HepG2 (cell line): ENCODE results near the gene LGR6.

Experiments used
- GABPA ChIP-seq, 2 experiments: IDR thresholded peaks; 2 replicates each; pipeline ENCODE4 v1.6.1; 2011 to 2016; ENCODE audit warnings: low read depth in 2 of 2, low read length in 1 of 2, missing biosample characterization in 1 of 2, missing genetic modification characterization in 1 of 2
- JUN ChIP-seq: sonication (generic); formaldehyde crosslinking; IDR thresholded peaks from 2 replicates; pipeline ENCODE4 v1.4.0; 2020; ENCODE audit warnings: mild to moderate bottlenecking, missing genetic modification reagents
- MAFG ChIP-seq: sonication (generic); formaldehyde crosslinking; IDR thresholded peaks from 2 replicates; pipeline ENCODE4 v1.5.1; 2020; ENCODE audit warnings: mild to moderate bottlenecking, missing genetic modification reagents
- NFE2L2 ChIP-seq: fragments of 150-350 bp; IDR thresholded peaks from 2 replicates; pipeline ENCODE4 v1.6.1; 2014; ENCODE audit warnings: low read length
- RELA ChIP-seq: sonication (generic); formaldehyde crosslinking; IDR thresholded peaks from 2 replicates; pipeline ENCODE4 v1.4.0; 2020; ENCODE audit warnings: missing genetic modification reagents
- SIX4 ChIP-seq: sonication (generic); formaldehyde crosslinking; IDR thresholded peaks from 2 replicates; pipeline ENCODE4 v1.4.0; 2020; ENCODE audit warnings: missing genetic modification reagents
- ZNF235 ChIP-seq: sonication (generic); formaldehyde crosslinking; IDR thresholded peaks from 2 replicates; pipeline ENCODE4 v1.8.1; 2023; ENCODE audit warnings: mild to moderate bottlenecking, missing genetic modification reagents, borderline replicate concordance
- ZNF274 ChIP-seq: sonication (generic); formaldehyde crosslinking; IDR thresholded peaks from 2 replicates; pipeline ENCODE4 v1.5.1; 2020; ENCODE audit warnings: mild to moderate bottlenecking, missing genetic modification reagents
- TF ChIP-seq, protein P1 (sequence below): sonication (generic); formaldehyde crosslinking; IDR thresholded peaks from 2 replicates; pipeline ENCODE4 v1.4.0; 2020; ENCODE audit warnings: missing genetic modification reagents, mild to moderate bottlenecking, borderline replicate concordance
- TF ChIP-seq, protein P2 (sequence below): sonication (generic); formaldehyde crosslinking; IDR thresholded peaks from 2 replicates; pipeline ENCODE4 v1.5.0; 2020; ENCODE audit warnings: mild to moderate bottlenecking, missing genetic modification reagents, moderate library complexity
- TF ChIP-seq, protein P3 (sequence below): IDR thresholded peaks from 2 replicates; pipeline ENCODE4 v1.6.1; 2012; ENCODE audit warnings: inconsistent platforms

DNA sequence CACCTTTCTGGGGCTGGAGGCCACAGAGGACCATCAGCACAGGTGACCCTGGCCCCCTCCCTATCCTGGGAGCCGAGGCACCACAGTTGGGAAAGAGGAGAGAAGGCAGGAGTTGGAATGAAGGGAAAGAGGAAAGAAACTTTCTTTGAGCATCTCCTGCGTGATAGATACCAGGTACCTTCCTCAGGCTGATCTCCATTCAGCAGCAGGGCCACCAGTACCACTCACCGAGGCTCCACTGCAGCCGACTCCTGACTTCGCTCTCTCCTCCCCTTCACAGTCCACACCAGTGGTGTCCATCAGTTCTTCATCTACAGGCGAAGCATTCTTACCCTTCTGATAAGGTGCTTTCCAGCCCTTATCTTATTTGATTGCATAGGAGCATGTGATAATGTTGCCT is 55.3 kb downstream of the LGR6 start:
- TF ChIP-seq, protein P1, sequence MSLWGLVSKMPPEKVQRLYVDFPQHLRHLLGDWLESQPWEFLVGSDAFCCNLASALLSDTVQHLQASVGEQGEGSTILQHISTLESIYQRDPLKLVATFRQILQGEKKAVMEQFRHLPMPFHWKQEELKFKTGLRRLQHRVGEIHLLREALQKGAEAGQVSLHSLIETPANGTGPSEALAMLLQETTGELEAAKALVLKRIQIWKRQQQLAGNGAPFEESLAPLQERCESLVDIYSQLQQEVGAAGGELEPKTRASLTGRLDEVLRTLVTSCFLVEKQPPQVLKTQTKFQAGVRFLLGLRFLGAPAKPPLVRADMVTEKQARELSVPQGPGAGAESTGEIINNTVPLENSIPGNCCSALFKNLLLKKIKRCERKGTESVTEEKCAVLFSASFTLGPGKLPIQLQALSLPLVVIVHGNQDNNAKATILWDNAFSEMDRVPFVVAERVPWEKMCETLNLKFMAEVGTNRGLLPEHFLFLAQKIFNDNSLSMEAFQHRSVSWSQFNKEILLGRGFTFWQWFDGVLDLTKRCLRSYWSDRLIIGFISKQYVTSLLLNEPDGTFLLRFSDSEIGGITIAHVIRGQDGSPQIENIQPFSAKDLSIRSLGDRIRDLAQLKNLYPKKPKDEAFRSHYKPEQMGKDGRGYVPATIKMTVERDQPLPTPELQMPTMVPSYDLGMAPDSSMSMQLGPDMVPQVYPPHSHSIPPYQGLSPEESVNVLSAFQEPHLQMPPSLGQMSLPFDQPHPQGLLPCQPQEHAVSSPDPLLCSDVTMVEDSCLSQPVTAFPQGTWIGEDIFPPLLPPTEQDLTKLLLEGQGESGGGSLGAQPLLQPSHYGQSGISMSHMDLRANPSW: no peak
- TF ChIP-seq, protein P2, sequence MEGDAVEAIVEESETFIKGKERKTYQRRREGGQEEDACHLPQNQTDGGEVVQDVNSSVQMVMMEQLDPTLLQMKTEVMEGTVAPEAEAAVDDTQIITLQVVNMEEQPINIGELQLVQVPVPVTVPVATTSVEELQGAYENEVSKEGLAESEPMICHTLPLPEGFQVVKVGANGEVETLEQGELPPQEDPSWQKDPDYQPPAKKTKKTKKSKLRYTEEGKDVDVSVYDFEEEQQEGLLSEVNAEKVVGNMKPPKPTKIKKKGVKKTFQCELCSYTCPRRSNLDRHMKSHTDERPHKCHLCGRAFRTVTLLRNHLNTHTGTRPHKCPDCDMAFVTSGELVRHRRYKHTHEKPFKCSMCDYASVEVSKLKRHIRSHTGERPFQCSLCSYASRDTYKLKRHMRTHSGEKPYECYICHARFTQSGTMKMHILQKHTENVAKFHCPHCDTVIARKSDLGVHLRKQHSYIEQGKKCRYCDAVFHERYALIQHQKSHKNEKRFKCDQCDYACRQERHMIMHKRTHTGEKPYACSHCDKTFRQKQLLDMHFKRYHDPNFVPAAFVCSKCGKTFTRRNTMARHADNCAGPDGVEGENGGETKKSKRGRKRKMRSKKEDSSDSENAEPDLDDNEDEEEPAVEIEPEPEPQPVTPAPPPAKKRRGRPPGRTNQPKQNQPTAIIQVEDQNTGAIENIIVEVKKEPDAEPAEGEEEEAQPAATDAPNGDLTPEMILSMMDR (CRISPR knock-in tag): no peak
- TF ChIP-seq SIX4 (CRISPR knock-in tag) (no peak), NFE2L2 (no peak), ZNF274 (CRISPR knock-in tag) (no peak), MAFG (CRISPR knock-in tag) (no peak), JUN (CRISPR knock-in tag) (no peak), RELA (CRISPR knock-in tag) (no peak), ZNF235 (CRISPR knock-in tag) (no peak), GABPA (IDR thresholded peaks at IDR 0.05; ENCODE audit: low read depth, low read length) (no peak), GABPA (CRISPR knock-in tag; IDR thresholded peaks at IDR 0.05; ENCODE audit: low read depth) (no peak)
- TF ChIP-seq, protein P3, sequence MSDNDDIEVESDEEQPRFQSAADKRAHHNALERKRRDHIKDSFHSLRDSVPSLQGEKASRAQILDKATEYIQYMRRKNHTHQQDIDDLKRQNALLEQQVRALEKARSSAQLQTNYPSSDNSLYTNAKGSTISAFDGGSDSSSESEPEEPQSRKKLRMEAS: no peak
